ENCODE data around the gene ACSF3.

Gene ACSF3

DNA sequence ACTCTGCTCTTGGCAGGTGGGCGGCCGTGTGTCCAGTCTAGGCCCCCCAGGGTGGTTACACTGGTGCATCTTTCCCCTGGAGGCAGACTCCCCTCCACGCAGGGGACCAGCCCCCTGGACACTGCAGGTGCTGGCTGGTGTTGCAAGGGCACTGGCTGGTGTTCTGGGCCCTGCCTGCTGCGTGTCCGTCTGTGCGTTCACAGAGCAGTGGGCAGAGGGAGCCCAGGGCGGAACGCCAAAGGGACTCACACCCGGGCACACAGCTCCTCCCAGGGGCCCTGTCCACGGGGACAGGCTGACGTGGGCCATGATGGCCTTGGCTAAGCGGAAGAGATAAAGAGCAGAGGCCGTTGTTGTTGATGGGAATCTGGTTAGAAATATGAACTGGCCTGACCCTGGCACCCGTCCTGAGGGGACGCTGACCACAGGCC lies 27.3 kb downstream of the ACSF3 start:
- H3K27ac ChIP-seq, result no peak overlapping the region
- TF ChIP-seq, protein P1, sequence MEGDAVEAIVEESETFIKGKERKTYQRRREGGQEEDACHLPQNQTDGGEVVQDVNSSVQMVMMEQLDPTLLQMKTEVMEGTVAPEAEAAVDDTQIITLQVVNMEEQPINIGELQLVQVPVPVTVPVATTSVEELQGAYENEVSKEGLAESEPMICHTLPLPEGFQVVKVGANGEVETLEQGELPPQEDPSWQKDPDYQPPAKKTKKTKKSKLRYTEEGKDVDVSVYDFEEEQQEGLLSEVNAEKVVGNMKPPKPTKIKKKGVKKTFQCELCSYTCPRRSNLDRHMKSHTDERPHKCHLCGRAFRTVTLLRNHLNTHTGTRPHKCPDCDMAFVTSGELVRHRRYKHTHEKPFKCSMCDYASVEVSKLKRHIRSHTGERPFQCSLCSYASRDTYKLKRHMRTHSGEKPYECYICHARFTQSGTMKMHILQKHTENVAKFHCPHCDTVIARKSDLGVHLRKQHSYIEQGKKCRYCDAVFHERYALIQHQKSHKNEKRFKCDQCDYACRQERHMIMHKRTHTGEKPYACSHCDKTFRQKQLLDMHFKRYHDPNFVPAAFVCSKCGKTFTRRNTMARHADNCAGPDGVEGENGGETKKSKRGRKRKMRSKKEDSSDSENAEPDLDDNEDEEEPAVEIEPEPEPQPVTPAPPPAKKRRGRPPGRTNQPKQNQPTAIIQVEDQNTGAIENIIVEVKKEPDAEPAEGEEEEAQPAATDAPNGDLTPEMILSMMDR (IDR thresholded peaks at IDR 0.05), result no peak
- H3K9ac ChIP-seq, result no peak overlapping the region
- no peaks in the 10 kb centered on the region for H3K9me3 ChIP-seq (ENCODE audit: control insufficient read depth, low read length)
- no peaks in the 10 kb centered on the region for H3K4me1 ChIP-seq
- no peaks in the 10 kb centered on the region for H3K27me3 ChIP-seq (ENCODE audit: control insufficient read depth, insufficient read depth, low read length)
- H3K4me2 ChIP-seq (ENCODE audit: low read length), result no peak overlapping the region
- H3K4me3 ChIP-seq (ENCODE audit: low read depth, low read length), result no peak overlapping the region
- no peak overlapping the region for H2AFZ ChIP-seq
- H3K36me3 ChIP-seq (ENCODE audit: control insufficient read depth, insufficient read depth, low read length), result no peaks in the 10 kb centered on the region
- H3K79me2 ChIP-seq, result peaks cover 2% of the 10 kb centered on the region

DNA sequence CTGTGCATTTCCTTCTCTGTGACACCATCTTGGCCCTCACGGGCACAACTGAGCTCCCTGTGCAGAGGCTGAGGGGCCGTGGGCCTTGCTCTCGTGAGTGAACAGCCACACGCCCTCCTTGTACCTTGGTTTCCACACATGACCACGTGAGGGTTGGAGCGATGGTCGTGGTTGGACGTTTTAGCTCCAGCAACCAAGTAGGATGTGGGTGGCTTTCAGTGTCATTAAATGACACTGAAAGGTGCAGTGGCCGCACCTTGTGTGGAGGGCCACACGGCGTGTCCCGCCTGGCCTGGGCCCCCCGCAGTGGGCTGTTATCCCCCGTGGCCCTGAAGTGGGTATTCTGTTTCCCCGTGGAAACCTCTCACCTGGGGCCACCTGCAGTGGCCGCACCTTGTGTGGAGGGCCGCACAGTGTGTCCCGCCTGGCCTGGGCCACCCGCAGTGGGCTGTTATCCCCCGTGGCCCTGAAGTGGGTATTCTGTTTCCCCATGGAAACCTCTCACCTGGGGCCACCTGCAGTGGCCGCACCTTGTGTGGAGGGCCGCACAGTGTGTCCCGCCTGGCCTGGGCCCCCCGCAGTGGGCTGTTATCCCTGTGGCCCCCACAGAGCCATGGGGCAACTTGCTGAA lies 28.2 kb downstream of the ACSF3 start:
- no peaks in the 10 kb centered on the region for H3K4me1 ChIP-seq
- H3K4me2 ChIP-seq (ENCODE audit: low read length), result no peak overlapping the region
- no peak overlapping the region for H3K4me3 ChIP-seq (ENCODE audit: low read depth, low read length)
- H3K27me3 ChIP-seq (ENCODE audit: control insufficient read depth, insufficient read depth, low read length), result no peaks in the 10 kb centered on the region
- no peaks in the 10 kb centered on the region for H3K9me3 ChIP-seq (ENCODE audit: control insufficient read depth, low read length)
- no peaks in the 10 kb centered on the region for H3K36me3 ChIP-seq (ENCODE audit: control insufficient read depth, insufficient read depth, low read length)
- H2AFZ ChIP-seq, result no peak overlapping the region
- H3K79me2 ChIP-seq, result peaks cover 2% of the 10 kb centered on the region
- no peak overlapping the region for H3K27ac ChIP-seq
- TF ChIP-seq, protein P1 (IDR thresholded peaks at IDR 0.05), result no peak
- H3K9ac ChIP-seq, result no peak overlapping the region

DNA sequence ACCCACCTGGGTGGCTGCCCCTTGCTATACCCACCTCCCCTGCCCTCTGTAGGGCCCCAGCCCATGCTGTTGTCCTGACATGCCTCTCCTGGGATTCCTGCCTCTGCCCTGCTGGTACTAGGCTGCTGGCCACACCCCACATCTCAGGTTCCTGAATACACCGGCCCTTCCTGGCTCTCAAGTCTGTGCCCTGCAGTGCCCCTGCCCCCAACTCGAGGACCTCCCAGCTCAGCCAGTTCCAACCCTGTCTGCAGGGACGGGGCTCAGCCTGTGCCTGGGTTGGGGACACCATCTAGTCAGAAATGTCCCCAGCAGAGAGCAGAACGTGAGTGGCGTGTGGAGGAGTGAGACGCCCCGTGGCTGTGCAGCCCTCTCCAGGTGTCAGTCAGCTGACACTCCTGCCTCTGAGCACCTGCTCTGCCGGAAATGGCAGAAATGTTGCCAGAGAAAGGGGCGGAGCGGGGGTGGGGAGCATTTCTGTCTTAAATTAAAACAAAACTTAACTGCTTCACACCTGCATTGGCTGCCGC lies 28.7 kb downstream of the ACSF3 start:
- TF ChIP-seq, protein P1 (IDR thresholded peaks at IDR 0.05), result no peak
- Histone ChIP-seq H3K4me3 (ENCODE audit: low read depth, low read length) (no peak overlapping the region), H3K9ac (no peak overlapping the region), H3K4me2 (ENCODE audit: low read length) (no peak overlapping the region), H3K9me3 (ENCODE audit: control insufficient read depth, low read length) (no peaks in the 10 kb centered on the region), H3K36me3 (ENCODE audit: control insufficient read depth, insufficient read depth, low read length) (no peaks in the 10 kb centered on the region), H3K4me1 (no peaks in the 10 kb centered on the region), H3K27ac (no peak overlapping the region), H2AFZ (no peak overlapping the region), H3K79me2 (peaks cover 2% of the 10 kb centered on the region), H3K27me3 (ENCODE audit: control insufficient read depth, insufficient read depth, low read length) (no peaks in the 10 kb centered on the region)

DNA sequence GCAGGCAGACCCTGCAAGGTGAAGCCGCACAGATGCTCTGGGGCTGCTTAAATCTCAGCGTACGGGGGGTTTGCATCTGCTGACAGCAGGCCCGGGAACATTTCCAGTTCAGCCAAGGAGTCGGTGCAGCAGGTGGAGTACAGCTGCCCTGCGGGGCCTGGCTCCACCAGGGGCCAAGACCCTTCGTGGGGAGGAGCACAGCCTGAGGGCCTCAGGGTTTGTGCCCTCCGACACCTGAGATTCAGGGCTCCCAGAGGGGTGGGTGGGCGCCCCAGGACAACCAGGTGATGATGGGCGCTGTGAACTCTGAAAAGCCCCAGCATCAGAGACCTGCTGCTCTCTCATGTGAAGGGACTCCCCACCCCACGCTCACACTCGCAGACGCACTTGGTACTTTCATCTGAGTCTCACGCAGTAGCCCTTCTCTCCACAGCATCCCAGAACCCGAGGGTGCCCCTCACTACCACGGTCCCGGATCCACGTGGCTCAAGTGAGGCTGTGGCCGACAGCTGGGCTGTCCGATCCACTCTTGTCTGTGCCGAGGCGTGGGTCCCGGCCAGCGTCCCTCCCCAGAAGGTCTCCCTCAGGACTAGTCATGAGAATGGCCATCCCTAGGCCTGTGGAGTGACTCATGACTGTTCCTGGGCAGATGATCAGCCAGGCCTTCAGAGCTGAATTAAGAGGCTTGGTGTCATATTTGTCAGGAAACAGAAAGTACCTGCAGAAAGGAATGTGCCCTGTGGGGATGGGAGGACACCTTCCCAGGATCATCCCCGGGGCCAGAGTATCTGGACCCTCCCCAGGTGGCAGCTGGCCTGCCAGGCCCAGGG lies 29.6 kb downstream of the ACSF3 start:
- H3K27me3 ChIP-seq (ENCODE audit: control insufficient read depth, insufficient read depth, low read length), result no peaks in the 10 kb centered on the region
- TF ChIP-seq, protein P1 (IDR thresholded peaks at IDR 0.05), result no peak
- peaks cover 2% of the 10 kb centered on the region for H3K79me2 ChIP-seq
- no peak overlapping the region for H3K4me3 ChIP-seq (ENCODE audit: low read depth, low read length)
- H3K36me3 ChIP-seq (ENCODE audit: control insufficient read depth, insufficient read depth, low read length), result no peaks in the 10 kb centered on the region
- H3K9me3 ChIP-seq (ENCODE audit: control insufficient read depth, low read length), result no peaks in the 10 kb centered on the region
- no peak overlapping the region for H3K27ac ChIP-seq
- no peak overlapping the region for H2AFZ ChIP-seq
- H3K9ac ChIP-seq, result no peak overlapping the region
- no peaks in the 10 kb centered on the region for H3K4me1 ChIP-seq
- H3K4me2 ChIP-seq (ENCODE audit: low read length), result no peak overlapping the region

Data from parathyroid adenoma (tissue), 2 donors.